Measurements from ENCODE around the gene LHX8.
"Not testable (repeated sequence)": the region's sequence is repeated elsewhere in the genome, so short reads cannot be mapped to it uniquely, and the experiment has no call there.

LHX8 gene

GRCh38 chr1:75132812-75133619, 1.2 kb upstream of the LHX8 start:
- DNase-seq (ENCODE audit: low spot score), result no peak

GRCh38 chr1:75134647-75135572, 722 bp downstream of the LHX8 start:
- DNase-seq (ENCODE audit: low spot score), result no peak

- DNase-seq (ENCODE audit: low spot score), result no peak
Observed at GRCh38 chr1:75135573-75136194, 1.5 kb downstream of the LHX8 start.

GRCh38 chr1:75136195-75136815, 2.1 kb downstream of the LHX8 start:
- no peak for DNase-seq (ENCODE audit: low spot score)

- DNase-seq (ENCODE audit: low spot score), result no peak
Observed at GRCh38 chr1:75136921-75137641, 2.9 kb downstream of the LHX8 start.

- no peak for DNase-seq (ENCODE audit: low spot score)
Observed at GRCh38 chr1:75152092-75152491, 17.9 kb downstream of the LHX8 start.

- DNase-seq (ENCODE audit: low spot score), result no peak
Observed at GRCh38 chr1:75159154-75159553, 25.0 kb downstream of the LHX8 start.

GRCh38 chr1:75165264-75165663, 31.1 kb downstream of the LHX8 start:
- no peak for DNase-seq (ENCODE audit: low spot score)

GRCh38 chr1:75166821-75167220, 32.6 kb downstream of the LHX8 start:
- no peak for DNase-seq (ENCODE audit: low spot score)

GRCh38 chr1:75170011-75170410, 35.8 kb downstream of the LHX8 start:
- DNase-seq (ENCODE audit: low spot score), result no peak

- DNase-seq (ENCODE audit: low spot score), result no peak
Observed at GRCh38 chr1:75170981-75171380, 36.8 kb downstream of the LHX8 start.

- no peak for DNase-seq (ENCODE audit: low spot score)
Observed at GRCh38 chr1:75171876-75172275, 37.7 kb downstream of the LHX8 start.

- DNase-seq (ENCODE audit: low spot score), result no peak
Observed at GRCh38 chr1:75172556-75172955, 38.4 kb downstream of the LHX8 start.

- DNase-seq (ENCODE audit: low spot score), result no peak
Observed at GRCh38 chr1:75174031-75174760, 40.0 kb downstream of the LHX8 start.

GRCh38 chr1:75181214-75181955, 47.2 kb downstream of the LHX8 start:
- DNase-seq (ENCODE audit: low spot score), result not testable (repeated sequence)

- no peak for DNase-seq (ENCODE audit: low spot score)
Observed at GRCh38 chr1:75188892-75189291, 54.7 kb downstream of the LHX8 start.

- DNase-seq (ENCODE audit: low spot score), result no peak
Observed at GRCh38 chr1:75198163-75198562, 64.0 kb downstream of the LHX8 start.

- DNase-seq (ENCODE audit: low spot score), result no peak
Observed at GRCh38 chr1:75198761-75199160, 64.6 kb downstream of the LHX8 start.

GRCh38 chr1:75202751-75203150, 68.6 kb downstream of the LHX8 start:
- no peak for DNase-seq (ENCODE audit: low spot score)

Data from germinal center (tissue), 1 donor.